H7 (cell line): Measurements from ENCODE around the gene CD82. TPM values are rescaled to one million over a fixed set of nuclear protein-coding genes. Genes with fewer than 3 reads are reported as not detected.

ENCODE experiments used
- DNase-seq: peaks from one replicate; pipeline ENCODE4 v3.0.0; 2012
- H3K27me3 ChIP-seq: 2 replicates; pipeline ENCODE4 v1.6.0; 2011; ENCODE audit warnings: mild to moderate bottlenecking, low read length; ENCODE audit not compliant: control insufficient read depth, insufficient read depth
- H3K36me3 ChIP-seq: replicated peaks from 2 replicates; pipeline ENCODE4 v1.5.1; 2011; ENCODE audit warnings: low read length; ENCODE audit not compliant: control insufficient read depth, insufficient read depth
- H3K4me3 ChIP-seq: 2 replicates; pipeline ENCODE4 v1.5.1; 2011; ENCODE audit warnings: low read depth, mild to moderate bottlenecking, control low read depth, low read length, moderate library complexity; ENCODE audit not compliant: insufficient read depth
- total RNA-seq: library from RNA; depleted of rRNA; stranded (reverse); fragments of >200 nt; shearing (Covaris generic); gene quantifications from 2 replicates; pipeline ENCODE4 v1.2.3, GENCODE V29; 2014

Gene CD82
- total RNA-seq, 1 experiment from 2014 or later: 1.3 TPM

DNA sequence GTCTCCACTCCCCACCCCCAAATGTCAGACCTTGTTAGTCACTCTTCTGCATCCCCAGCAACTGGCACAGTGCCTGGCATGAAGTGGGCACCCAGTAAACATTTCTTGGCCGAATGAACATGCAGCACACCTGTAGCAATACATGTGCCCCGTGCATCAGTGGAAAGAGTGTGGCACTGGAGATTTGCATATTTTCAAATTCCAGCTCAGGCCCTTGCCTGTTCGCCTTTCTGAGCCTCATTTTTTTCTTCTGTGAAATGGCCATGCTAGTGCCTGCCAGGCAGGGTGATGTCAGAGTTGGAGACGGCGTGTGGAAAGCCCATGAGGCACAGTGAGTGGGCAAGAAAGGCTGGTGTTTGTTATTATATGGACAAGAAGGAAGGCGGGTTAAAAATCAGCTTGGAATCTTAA lies 38.7 kb downstream of the CD82 start:
- Histone ChIP-seq H3K27me3 (no peaks in the 10 kb centered on the region), H3K36me3 (no peaks in the 10 kb centered on the region), H3K4me3 (no peak overlapping the region)
- DNase-seq: no peak

DNA sequence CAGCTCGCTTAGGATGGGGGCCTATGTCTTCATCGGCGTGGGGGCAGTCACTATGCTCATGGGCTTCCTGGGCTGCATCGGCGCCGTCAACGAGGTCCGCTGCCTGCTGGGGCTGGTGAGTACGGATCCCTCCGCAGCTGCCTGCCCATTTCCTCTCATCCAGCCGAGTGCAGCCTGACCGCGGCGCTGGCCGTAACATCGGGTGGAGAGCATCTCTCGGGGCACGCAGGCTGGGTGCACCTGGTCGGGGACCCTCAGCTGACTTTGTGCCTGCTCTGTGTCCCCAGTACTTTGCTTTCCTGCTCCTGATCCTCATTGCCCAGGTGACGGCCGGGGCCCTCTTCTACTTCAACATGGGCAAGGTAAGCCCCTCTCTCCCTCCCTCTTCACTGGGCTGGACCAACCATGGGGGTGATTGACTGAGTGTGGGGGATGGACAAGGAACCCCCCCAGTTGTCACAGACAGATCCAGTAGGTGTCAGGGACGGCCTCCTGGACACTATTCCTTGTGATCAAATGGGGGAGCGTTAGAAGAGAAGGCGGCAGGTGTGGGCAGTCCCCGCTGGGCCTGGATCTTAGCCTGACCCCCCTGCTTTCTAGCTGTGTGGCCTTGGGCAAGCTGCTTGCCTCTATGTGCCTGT lies 39.7 kb downstream of the CD82 start:
- Histone ChIP-seq H3K36me3 (no peaks in the 10 kb centered on the region), H3K4me3 (no peak overlapping the region), H3K27me3 (no peaks in the 10 kb centered on the region)
- no peak for DNase-seq

DNA sequence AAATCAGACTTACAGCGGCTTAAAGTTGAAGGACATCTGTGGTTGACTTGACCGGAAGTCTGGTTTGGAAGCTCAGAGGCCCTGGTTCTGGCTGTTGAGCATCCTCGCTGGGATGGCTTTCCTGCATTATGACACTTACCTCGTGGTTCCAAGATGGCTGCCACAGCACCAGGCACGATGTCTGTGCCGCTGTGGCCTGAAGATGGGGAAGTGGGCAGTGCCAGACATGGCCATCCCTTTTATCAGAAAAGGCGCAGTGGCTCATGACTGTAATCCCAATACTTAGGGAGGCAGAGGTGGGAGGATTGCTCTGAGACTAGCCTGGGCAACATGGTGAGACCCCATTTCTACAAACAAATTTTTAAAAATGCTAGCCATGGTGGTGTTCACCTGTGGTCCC lies 40.5 kb downstream of the CD82 start:
- H3K27me3 ChIP-seq: no peaks in the 10 kb centered on the region
- H3K36me3 ChIP-seq: no peaks in the 10 kb centered on the region
- no peak for DNase-seq
- no peak overlapping the region for H3K4me3 ChIP-seq

DNA sequence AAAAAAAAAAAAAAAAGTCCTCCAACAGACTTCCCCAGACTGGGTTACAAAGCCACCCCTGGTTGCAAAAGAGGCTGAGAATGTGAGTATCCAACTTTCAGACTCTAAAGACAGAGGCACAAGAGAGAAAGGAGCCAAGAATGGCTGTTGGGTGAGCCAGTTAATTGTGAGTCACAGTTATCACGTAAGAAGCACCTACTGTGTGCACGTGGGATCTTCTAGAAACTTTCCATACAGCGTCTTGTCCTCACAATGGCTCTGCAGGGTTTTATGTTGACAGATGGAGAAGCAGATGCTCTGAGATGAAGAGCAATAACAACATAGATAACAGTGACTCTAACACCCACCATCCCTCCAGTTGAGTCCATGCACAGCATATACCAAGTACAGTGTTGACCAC lies 41.0 kb downstream of the CD82 start:
- Histone ChIP-seq H3K4me3 (no peak overlapping the region), H3K36me3 (no peaks in the 10 kb centered on the region), H3K27me3 (no peaks in the 10 kb centered on the region)
- no peak for DNase-seq

DNA sequence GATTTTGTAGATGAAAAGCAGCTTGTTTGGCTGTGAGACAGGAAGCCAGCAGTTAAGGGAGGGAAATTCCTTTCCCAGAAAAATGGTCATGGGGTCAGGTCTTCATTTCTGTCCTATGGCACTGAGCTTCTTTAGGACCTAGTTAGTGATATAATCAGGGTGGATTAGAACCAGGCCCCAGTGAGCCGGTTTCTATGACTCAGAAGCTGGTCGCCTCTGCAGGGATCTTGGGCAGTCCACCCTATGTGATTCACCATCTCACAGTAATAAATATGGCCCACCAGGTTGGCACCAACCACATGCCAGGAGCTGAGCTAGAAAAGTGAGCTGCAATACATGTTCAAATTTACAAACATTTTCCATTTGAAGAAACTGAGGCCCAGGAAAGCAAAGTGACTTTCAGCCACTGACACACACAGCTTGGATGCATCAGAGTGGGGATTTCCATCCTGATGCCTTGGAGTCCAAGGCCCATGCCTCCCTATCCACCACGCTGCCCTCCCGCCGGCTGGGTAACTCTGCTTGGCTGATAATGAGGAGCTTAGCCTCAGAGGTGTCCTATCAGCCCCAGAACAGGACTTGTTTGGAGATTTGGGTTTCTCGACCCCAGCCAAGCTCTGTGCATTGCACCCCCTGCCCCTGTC lies 42.0 kb downstream of the CD82 start:
- no peak for DNase-seq
- no peak overlapping the region for H3K4me3 ChIP-seq
- H3K36me3 ChIP-seq: no peaks in the 10 kb centered on the region
- H3K27me3 ChIP-seq: no peaks in the 10 kb centered on the region

DNA sequence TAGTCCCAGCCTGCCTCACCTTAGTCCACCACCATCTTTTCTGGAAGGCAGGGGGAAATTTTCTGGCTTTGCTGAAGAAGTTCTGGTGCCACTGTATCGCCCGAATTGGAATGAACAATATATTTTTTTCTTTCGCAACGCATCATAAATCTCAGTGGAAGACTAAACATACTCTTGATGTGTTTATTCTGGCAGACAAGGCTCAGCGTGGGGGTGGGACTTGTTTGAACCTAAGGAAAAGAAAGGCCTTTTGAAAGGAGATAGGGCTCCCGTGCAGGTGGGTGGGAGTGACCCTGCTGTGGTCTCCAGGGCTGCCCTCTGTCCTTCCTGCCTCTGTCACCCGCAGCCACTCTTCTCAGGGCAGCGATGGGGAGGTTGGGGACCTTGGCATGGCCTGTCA lies 42.5 kb downstream of the CD82 start:
- Histone ChIP-seq H3K36me3 (no peaks in the 10 kb centered on the region), H3K27me3 (no peaks in the 10 kb centered on the region), H3K4me3 (no peak overlapping the region)
- no peak for DNase-seq

DNA sequence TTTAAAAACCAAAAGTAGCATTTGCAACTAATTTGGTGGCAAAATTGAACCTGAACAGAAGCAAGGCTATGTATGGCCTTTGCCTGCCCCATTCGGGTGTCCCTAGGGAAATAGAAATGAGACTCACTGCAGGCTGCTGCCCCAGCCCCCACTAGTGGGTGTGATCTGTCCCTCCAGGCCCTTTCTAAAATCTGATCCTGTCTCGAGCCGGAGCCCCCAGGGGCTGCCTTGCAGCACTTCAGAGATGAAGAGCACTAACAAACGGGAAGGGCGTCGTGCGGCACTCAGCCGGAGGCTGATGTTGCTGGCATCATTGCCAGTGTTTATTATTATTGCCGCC lies 43.2 kb downstream of the CD82 start:
- DNase-seq: no peak
- no peaks in the 10 kb centered on the region for H3K36me3 ChIP-seq
- no peaks in the 10 kb centered on the region for H3K27me3 ChIP-seq
- H3K4me3 ChIP-seq: no peak overlapping the region

DNA sequence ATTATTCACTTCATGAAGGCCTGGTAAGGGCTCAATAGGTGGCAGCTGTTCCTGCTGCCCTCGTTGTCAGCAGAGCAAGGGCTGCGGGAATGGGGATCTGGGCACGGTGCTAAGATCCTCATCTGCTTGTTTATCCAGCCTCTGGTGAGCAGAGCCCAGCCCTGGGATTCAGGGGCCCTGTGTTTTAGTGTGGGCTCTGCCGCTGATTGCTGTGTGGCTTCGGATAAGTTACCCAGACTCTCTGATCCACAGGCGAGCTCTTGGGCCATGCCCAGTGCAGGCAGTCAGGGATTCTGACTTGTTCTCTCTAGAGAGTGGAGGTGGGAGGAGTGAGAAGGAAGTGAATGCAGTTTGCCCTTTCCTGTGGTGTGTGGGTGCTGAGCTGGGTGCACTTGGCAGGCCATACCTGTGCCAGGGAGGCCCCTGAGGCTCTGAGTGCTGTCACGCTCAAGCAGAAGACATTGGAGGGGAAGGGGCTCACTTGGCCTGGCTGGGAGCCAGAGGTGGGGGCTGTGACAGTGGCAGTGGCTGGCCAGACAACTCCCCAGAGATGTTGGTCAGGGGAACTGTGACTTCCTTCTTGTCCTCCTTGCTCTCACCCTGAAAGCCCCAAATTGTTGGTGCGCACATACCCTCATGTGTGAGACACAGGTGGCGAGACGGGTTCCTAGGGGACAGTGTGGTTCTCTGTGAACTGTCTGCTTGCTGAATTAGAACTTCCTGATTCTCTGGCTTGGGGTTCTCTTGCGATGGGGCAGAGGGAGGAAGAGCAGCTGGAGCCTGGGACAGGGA lies 43.7 kb downstream of the CD82 start:
- no peak for DNase-seq
- Histone ChIP-seq H3K36me3 (no peaks in the 10 kb centered on the region), H3K4me3 (no peak overlapping the region), H3K27me3 (no peaks in the 10 kb centered on the region)

DNA sequence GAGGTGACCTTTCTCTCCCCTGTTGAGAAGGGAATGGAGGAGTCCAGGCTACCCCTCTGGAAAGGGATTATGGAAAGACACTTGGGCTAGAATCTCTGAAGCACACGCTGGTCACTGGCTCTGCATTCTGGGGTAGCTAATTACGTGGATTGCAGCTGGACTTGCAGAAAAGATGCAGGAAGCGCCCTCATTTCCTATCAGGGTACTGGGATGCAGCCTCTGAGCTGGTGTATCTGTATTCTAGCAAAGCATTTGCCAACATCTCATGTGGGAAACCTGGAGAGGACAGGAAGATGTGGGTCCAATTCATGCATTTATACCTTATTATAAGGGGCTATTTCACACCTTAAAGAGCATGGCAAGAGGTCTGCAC lies 44.3 kb downstream of the CD82 start:
- Histone ChIP-seq H3K36me3 (no peaks in the 10 kb centered on the region), H3K27me3 (no peaks in the 10 kb centered on the region), H3K4me3 (no peak overlapping the region)
- DNase-seq: no peak

DNA sequence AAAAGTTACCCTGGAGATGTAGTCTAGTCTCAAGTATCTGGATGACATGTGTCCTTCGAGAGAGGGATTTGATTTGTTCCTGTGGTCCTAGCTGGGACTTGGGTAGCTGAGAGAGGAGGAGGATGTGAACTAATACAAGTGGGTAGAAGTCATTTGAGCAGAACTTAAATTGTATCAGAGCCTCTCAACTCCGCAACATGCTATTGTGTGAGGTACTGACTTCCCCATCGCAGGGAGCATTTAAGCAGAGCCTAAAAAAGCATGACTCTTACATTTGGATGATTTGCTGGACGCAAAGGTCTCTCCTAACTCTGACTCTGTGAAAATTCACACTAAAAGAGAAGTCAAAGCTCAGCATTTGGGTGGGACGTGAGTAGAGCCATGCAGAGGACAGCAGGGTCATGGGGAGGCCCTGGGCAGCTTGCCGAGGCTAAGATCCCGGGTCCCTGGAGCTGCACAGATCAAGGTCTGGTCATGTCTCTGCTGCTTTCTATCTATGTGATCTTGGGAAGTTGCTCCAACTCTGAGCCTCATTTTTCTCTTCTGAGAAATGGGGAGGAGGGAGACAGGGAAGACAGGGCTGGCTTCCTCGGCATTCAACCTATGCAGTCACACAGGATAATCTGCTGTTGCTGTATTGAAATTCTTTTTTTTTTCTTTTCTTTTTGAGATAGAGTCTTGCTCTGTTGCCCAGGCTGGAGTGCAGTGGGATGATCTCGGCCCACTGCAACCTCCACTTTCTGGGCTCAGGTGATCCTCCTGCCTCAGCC lies 44.9 kb downstream of the CD82 start:
- no peaks in the 10 kb centered on the region for H3K36me3 ChIP-seq
- DNase-seq: no peak
- no peak overlapping the region for H3K4me3 ChIP-seq
- no peaks in the 10 kb centered on the region for H3K27me3 ChIP-seq

DNA sequence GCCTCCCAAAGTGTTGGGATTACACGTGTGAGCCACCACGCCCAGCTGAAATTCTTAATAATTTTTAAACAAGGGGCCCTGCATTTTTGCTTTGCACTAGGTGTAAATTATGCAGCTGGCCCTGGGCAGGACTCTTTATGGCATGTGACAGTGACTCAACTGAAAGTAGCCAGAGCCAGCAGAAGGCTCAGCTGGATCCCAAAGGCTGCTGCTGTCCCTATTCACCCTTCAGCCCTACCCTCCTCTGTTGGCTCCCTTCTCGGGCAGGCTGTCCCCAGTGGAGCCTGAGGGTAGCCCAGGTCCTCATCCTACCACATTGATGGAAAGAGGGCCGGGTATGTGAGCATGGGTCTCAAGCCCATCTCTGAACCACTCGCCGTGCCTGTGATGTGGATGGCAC lies 45.6 kb downstream of the CD82 start:
- no peaks in the 10 kb centered on the region for H3K36me3 ChIP-seq
- H3K4me3 ChIP-seq: no peak overlapping the region
- no peak for DNase-seq
- no peaks in the 10 kb centered on the region for H3K27me3 ChIP-seq

DNA sequence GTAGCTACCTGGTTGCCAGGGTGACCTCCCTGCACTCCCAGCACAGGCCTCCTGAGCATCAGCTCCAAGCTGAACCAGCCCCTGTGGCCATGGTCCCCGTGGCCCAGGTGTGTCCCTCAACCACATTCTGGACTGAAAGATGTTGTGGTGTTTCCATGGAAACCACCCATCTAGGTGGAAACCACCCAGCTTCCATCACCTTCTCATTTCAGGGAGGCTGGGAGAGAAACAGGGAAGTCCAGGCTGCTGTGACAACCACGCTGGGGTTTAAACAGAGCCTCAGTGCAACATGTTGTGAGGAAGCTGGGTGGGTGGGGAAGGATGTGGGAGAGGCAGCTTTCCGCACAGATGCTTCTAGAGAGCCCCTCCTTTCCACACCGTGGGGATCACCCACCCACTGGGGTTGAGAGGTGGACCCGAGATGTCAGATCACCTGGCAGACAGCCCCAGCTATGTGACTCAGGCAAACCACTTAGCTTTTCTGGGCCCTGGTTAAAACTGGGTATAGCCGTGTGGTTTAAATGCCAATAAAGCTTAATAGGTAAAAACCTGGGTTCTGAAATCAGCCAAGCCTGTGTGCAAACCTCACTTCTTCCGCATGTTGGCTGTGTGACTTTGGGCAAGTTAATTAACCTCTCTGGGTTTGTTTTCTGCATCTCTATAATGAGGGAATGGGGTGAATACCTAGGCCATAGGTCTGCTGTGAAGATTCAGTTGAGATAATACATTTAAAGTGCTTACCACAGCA lies 46.4 kb downstream of the CD82 start:
- no peak for DNase-seq
- Histone ChIP-seq H3K4me3 (no peak overlapping the region), H3K27me3 (no peaks in the 10 kb centered on the region), H3K36me3 (no peaks in the 10 kb centered on the region)

DNA sequence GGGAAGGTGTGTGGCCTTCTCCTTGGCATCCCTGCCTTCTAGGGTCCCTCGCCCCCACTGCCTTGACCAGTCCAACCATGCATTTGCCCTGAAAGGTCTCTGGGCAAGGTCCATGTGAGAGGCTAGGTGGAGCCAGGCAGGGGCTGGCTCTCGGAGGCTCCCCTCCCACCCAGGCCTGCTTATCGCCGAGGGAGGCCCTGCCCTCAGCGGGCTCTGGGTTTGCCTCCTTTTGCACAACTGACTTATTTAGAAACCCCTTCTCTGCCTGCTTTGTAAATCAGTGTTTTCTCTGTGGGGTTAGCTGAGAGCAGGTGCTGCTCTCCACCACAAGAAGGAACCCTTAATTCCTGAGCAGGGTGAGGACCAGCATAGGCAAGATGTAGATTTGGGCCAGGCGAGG lies 47.7 kb downstream of the CD82 start:
- Histone ChIP-seq H3K36me3 (no peaks in the 10 kb centered on the region), H3K4me3 (no peak overlapping the region), H3K27me3 (no peaks in the 10 kb centered on the region)
- DNase-seq: no peak

DNA sequence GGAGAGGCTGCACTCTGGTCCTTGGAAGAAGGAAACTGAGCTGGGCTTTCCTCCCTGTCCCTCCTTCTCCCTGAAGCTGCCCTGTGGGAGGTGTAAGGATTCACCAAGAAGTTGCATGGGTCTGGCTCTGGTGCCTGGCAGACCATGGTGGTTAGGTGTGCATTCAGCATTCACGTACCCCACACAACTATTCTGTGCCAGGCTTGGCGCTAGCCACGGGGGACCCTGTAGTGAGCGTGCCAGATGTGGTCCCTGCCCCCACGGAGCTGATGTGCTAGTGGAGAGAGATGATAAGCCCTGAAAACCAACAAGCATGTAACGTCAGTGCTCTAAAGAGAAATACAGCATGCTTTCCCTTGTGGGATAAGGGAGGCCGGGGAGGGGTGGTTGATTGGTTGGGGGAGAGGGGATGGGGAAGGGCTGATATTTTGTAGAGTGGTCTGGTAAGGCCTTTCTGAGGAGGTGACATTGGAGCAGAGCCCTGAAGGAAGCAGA lies 48.9 kb downstream of the CD82 start:
- Histone ChIP-seq H3K4me3 (no peak overlapping the region), H3K36me3 (no peaks in the 10 kb centered on the region), H3K27me3 (no peaks in the 10 kb centered on the region)
- DNase-seq: no peak
